Liver (tissue), 9 donors: ENCODE results near the gene SCP2D1. TPM values are rescaled to one million over a fixed set of nuclear protein-coding genes. Genes with fewer than 3 reads are reported as not detected.

Experiments
- DNase-seq: peaks from one replicate; pipeline ENCODE4 v3.0.0-alpha.2; 2017; ENCODE audit warnings: low spot score
- H3K27ac ChIP-seq, 2 donors: one replicate each; pipeline ENCODE4 v1.7.0; 2013; ENCODE audit warnings: inconsistent platforms in 2 of 2, low read length in 2 of 2, control low read depth in 1 of 2, low read depth in 1 of 2, mild to moderate bottlenecking in 1 of 2
- H3K27me3 ChIP-seq, 4 donors: one replicate each; pipeline versions ENCODE4 v1.6.1 to v1.7.0; 2013; ENCODE audit warnings: low read length in 3 of 4, inconsistent platforms in 1 of 4, mild to moderate bottlenecking in 1 of 4, moderate library complexity in 1 of 4; ENCODE audit not compliant: control insufficient read depth in 4 of 4, insufficient read depth in 4 of 4
- H3K36me3 ChIP-seq, 4 donors: one replicate each; pipeline versions ENCODE4 v1.6.1 to v1.7.0; 2013; ENCODE audit warnings: low read length in 3 of 4, mild to moderate bottlenecking in 3 of 4, low read depth in 1 of 4, moderate library complexity in 1 of 4; ENCODE audit not compliant: control insufficient read depth in 4 of 4, insufficient read depth in 3 of 4
- H3K4me1 ChIP-seq, 4 donors: one replicate each; pipeline versions ENCODE4 v1.6.1 to v1.7.0; 2013; ENCODE audit warnings: low read length in 3 of 4, mild to moderate bottlenecking in 3 of 4, moderate library complexity in 1 of 4; ENCODE audit not compliant: control insufficient read depth in 4 of 4, insufficient read depth in 4 of 4
- H3K4me3 ChIP-seq, 3 donors: one replicate each; pipeline versions ENCODE4 v1.6.1 to v1.7.0; 2013; ENCODE audit warnings: low read length in 3 of 3, control low read depth in 1 of 3, low read depth in 1 of 3, mild to moderate bottlenecking in 1 of 3
- H3K9ac ChIP-seq, 2 donors: one replicate each; pipeline ENCODE4 v1.7.0; 2013; ENCODE audit warnings: low read length in 2 of 2, mild to moderate bottlenecking in 2 of 2, moderate library complexity in 2 of 2, control low read depth in 1 of 2, low read depth in 1 of 2
- H3K9me3 ChIP-seq, 4 donors: one replicate each; pipeline versions ENCODE4 v1.6.1 to v1.7.0; 2013; ENCODE audit warnings: low read length in 3 of 4; ENCODE audit not compliant: control insufficient read depth in 4 of 4
- ATF3 ChIP-seq: IDR thresholded peaks from 2 replicates; pipeline ENCODE4 v1.6.1; 2016; ENCODE audit warnings: antibody characterized with exemption
- EGR1 ChIP-seq, 2 donors: IDR thresholded peaks; 2 replicates each; pipeline ENCODE4 v1.6.1; 2016 to 2018; ENCODE audit warnings: antibody characterized with exemption in 2 of 2, low read depth in 2 of 2
- FOXA1 ChIP-seq: IDR thresholded peaks from 2 replicates; pipeline ENCODE4 v1.6.1; 2016; ENCODE audit warnings: antibody characterized with exemption
- FOXA2 ChIP-seq: IDR thresholded peaks from 2 replicates; pipeline ENCODE4 v1.6.1; 2016; ENCODE audit warnings: antibody characterized with exemption
- GABPA ChIP-seq, 2 donors: IDR thresholded peaks in 1 of 2; conservative IDR thresholded peaks in 1 of 2; 2 replicates each; pipeline ENCODE4 v1.6.1; 2016; ENCODE audit warnings: antibody characterized with exemption in 2 of 2, mild to moderate bottlenecking in 1 of 2, moderate library complexity in 1 of 2
- HNF4A ChIP-seq, 2 donors: conservative IDR thresholded peaks; 2 replicates each; pipeline ENCODE4 v1.6.1; 2016; ENCODE audit warnings: antibody characterized with exemption in 2 of 2, mild to moderate bottlenecking in 2 of 2
- HNF4G ChIP-seq: IDR thresholded peaks from 2 replicates; pipeline ENCODE4 v1.6.1; 2016; ENCODE audit warnings: antibody characterized with exemption
- JUND ChIP-seq, 2 donors: IDR thresholded peaks; 2 replicates each; pipeline ENCODE4 v1.6.1; 2016; ENCODE audit warnings: antibody characterized with exemption in 2 of 2
- RAD21 ChIP-seq, 2 donors: IDR thresholded peaks; 2 replicates each; pipeline ENCODE4 v1.6.1; 2016; ENCODE audit warnings: antibody characterized with exemption in 2 of 2, mild to moderate bottlenecking in 2 of 2
- RXRA ChIP-seq, 2 donors: IDR thresholded peaks; 2 replicates each; pipeline ENCODE4 v1.6.1; 2017 to 2018; ENCODE audit warnings: antibody characterized with exemption in 2 of 2, mild to moderate bottlenecking in 1 of 2
- SP1 ChIP-seq: IDR thresholded peaks from 2 replicates; pipeline ENCODE4 v1.6.1; 2018; ENCODE audit warnings: antibody characterized with exemption, mild to moderate bottlenecking
- TAF1 ChIP-seq: conservative IDR thresholded peaks from 2 replicates; pipeline ENCODE4 v1.6.1; 2016; ENCODE audit warnings: antibody characterized with exemption, mild to moderate bottlenecking
- YY1 ChIP-seq: IDR thresholded peaks from 2 replicates; pipeline ENCODE4 v1.6.1; 2016; ENCODE audit warnings: antibody characterized with exemption, mild to moderate bottlenecking
- WGBS: extraction: QIAGEN DNeasy Blood & Tissue Kit; methylation state at CpG from one replicate; pipeline ENCODE4 v1.1.7; 2013; 5-methylcytosine and 5-hydroxymethylcytosine counted together
- polyA plus RNA-seq, 2 donors: library from polyadenylated mRNA; stranded (reverse) in 1 of 2; unstranded in 1 of 2; fragments of 200-250 nt in 1 of 2; fragments of >200 nt in 1 of 2; fragmentation: Nextera tagmentation in 1 of 2; extraction: Ambion mirVana in 1 of 2; gene quantifications; one replicate each; pipeline versions ENCODE4 v1.2.1 to v1.2.3, GENCODE V29; 2013 to 2015
- total RNA-seq, 2 donors: library from RNA; depleted of rRNA; stranded (reverse); fragments of >200 nt; gene quantifications; one replicate each; pipeline ENCODE4 v1.2.3, GENCODE V29; 2014
- TF ChIP-seq, protein P1 (sequence below): IDR thresholded peaks from 2 replicates; pipeline ENCODE4 v1.6.1; 2016; ENCODE audit warnings: antibody characterized with exemption
- TF ChIP-seq, protein P2 (sequence below): fragments of 150-350 bp; IDR thresholded peaks from 2 replicates; pipeline ENCODE4 v1.5.1; 2017; ENCODE audit warnings: improper control_type of control experiment, low read depth, low read length; ENCODE audit not compliant: missing input control
- TF ChIP-seq, protein P3 (sequence below): IDR thresholded peaks from 2 replicates; pipeline ENCODE4 v1.6.1; 2016; ENCODE audit warnings: antibody characterized with exemption, mild to moderate bottlenecking
- TF ChIP-seq, protein P4 (sequence below): IDR thresholded peaks from 2 replicates; pipeline ENCODE4 v1.6.1; 2016; ENCODE audit warnings: antibody characterized with exemption
- donor health status: healthy.
- donor health status: healthy.
- donor health status: healthy.
- donor health status: healthy.
- donor health status: healthy.

SCP2D1 gene
- total and polyA plus RNA-seq, 4 donors: not detected

GRCh38 chr20:18793625-18794427 is 19.8 kb upstream of the SCP2D1 start:
- Histone ChIP-seq H3K9me3 (peaks cover 0 to 4% (median 2%) of the 10 kb centered on the region in 4 donors), H3K9ac (peak overlapping the region; percentile 44 to 81), H3K36me3 (peaks cover 0 to 2% (median 0%) of the 10 kb centered on the region in 4 donors), H3K4me1 (peaks cover 0 to 10% (median 3%) of the 10 kb centered on the region in 4 donors), H3K27me3 (no peaks in the 10 kb centered on the region), H3K4me3 (peak overlapping the region; percentile 68 to 88 (median 83)), H3K27ac (peak overlapping the region; percentile 78 to 80)
- WGBS: 7% methylated on average over 29 of the region's 29 CpGs
- DNase-seq: peak; percentile 79
- TF ChIP-seq YY1 (peak; percentile 64), GABPA (IDR thresholded peaks at IDR 0.05 in 1 of 2, conservative IDR thresholded peaks at IDR 0.05 in 1 of 2) (peak; percentile 86 to 97), RAD21 (IDR thresholded peaks at IDR 0.05) (peak; percentile 52 to 53)
- TF ChIP-seq, protein P1, sequence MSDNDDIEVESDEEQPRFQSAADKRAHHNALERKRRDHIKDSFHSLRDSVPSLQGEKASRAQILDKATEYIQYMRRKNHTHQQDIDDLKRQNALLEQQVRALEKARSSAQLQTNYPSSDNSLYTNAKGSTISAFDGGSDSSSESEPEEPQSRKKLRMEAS: no peak

DNA sequence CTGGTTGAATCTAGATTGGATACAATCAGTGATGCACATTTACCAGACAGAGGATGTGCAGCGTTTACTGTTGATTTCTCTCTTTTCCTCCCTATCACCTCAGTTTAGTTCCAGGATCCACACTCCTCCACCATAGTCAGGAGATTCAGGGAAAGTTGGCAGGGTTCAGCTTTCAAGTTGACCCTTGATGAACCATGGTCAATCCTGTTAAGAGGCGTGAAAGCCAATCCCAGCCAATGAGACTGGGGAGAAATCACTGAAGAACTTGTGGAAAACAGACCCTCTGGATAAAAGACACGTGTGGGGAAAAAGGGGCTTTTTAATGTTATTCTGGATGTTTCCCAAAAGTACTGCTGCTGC is 19.2 kb upstream of the SCP2D1 start:
- peaks cover 0 to 2% (median 0%) of the 10 kb centered on the region in 4 donors for H3K36me3 ChIP-seq
- WGBS: 64% methylated on average over 3 of the region's 3 CpGs
- TF ChIP-seq TAF1 (no peak), JUND (IDR thresholded peaks at IDR 0.05) (no peak), GABPA (IDR thresholded peaks at IDR 0.05 in 1 of 2, conservative IDR thresholded peaks at IDR 0.05 in 1 of 2) (no peak), FOXA2 (no peak), ATF3 (no peak)
- TF ChIP-seq, protein P2, sequence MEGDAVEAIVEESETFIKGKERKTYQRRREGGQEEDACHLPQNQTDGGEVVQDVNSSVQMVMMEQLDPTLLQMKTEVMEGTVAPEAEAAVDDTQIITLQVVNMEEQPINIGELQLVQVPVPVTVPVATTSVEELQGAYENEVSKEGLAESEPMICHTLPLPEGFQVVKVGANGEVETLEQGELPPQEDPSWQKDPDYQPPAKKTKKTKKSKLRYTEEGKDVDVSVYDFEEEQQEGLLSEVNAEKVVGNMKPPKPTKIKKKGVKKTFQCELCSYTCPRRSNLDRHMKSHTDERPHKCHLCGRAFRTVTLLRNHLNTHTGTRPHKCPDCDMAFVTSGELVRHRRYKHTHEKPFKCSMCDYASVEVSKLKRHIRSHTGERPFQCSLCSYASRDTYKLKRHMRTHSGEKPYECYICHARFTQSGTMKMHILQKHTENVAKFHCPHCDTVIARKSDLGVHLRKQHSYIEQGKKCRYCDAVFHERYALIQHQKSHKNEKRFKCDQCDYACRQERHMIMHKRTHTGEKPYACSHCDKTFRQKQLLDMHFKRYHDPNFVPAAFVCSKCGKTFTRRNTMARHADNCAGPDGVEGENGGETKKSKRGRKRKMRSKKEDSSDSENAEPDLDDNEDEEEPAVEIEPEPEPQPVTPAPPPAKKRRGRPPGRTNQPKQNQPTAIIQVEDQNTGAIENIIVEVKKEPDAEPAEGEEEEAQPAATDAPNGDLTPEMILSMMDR: no peak
- H3K4me1 ChIP-seq: peaks cover 0 to 10% (median 3%) of the 10 kb centered on the region in 4 donors
- peak overlapping the region; percentile 78 to 80 for H3K27ac ChIP-seq
- H3K9me3 ChIP-seq: peaks cover 0 to 4% (median 2%) of the 10 kb centered on the region in 4 donors
- H3K9ac ChIP-seq: peak overlapping the region; percentile 44 to 81
- DNase-seq: no peak
- no peaks in the 10 kb centered on the region for H3K27me3 ChIP-seq
- peak overlapping the region; percentile 68 to 88 (median 83) for H3K4me3 ChIP-seq

DNA sequence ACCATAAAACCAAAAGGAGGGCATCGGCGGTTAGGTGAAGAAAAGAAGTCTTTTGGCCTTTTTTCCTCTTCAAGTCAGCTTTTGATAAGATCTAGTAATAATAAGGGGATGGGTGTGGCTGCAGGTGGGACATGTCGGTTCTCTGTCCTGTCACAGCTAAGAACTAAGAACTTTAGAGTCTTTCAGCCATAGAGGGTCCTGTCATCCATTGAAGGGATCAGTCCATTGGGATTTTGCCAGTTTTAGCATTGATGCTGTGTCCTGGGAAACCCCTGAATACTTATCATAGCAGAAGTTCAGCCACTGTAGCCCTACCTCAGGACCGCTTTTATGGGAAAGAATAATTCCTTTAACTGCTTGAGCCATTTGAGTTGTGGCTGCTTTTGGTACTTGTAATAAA is 18.2 kb upstream of the SCP2D1 start:
- H3K27me3 ChIP-seq: no peaks in the 10 kb centered on the region
- H3K27ac ChIP-seq: no peak overlapping the region
- peaks cover 0 to 10% (median 3%) of the 10 kb centered on the region in 4 donors for H3K4me1 ChIP-seq
- peaks cover 0 to 4% (median 2%) of the 10 kb centered on the region in 4 donors for H3K9me3 ChIP-seq
- 96% methylated on average over 4 of the region's 4 CpGs for WGBS
- peaks cover 0 to 2% (median 0%) of the 10 kb centered on the region in 4 donors for H3K36me3 ChIP-seq
- no peak for DNase-seq
- no peak overlapping the region for H3K4me3 ChIP-seq
- H3K9ac ChIP-seq: no peak overlapping the region
- TF ChIP-seq FOXA2 (no peak), YY1 (no peak), HNF4A (conservative IDR thresholded peaks at IDR 0.05) (no peak), ATF3 (no peak), FOXA1 (no peak), GABPA (IDR thresholded peaks at IDR 0.05 in 1 of 2, conservative IDR thresholded peaks at IDR 0.05 in 1 of 2) (no peak), JUND (IDR thresholded peaks at IDR 0.05) (no peak), EGR1 (IDR thresholded peaks at IDR 0.05; ENCODE audit: low read depth in 2 of 2) (no peak), TAF1 (no peak), HNF4G (no peak), RXRA (IDR thresholded peaks at IDR 0.05) (no peak), SP1 (no peak)
- TF ChIP-seq, protein P3, sequence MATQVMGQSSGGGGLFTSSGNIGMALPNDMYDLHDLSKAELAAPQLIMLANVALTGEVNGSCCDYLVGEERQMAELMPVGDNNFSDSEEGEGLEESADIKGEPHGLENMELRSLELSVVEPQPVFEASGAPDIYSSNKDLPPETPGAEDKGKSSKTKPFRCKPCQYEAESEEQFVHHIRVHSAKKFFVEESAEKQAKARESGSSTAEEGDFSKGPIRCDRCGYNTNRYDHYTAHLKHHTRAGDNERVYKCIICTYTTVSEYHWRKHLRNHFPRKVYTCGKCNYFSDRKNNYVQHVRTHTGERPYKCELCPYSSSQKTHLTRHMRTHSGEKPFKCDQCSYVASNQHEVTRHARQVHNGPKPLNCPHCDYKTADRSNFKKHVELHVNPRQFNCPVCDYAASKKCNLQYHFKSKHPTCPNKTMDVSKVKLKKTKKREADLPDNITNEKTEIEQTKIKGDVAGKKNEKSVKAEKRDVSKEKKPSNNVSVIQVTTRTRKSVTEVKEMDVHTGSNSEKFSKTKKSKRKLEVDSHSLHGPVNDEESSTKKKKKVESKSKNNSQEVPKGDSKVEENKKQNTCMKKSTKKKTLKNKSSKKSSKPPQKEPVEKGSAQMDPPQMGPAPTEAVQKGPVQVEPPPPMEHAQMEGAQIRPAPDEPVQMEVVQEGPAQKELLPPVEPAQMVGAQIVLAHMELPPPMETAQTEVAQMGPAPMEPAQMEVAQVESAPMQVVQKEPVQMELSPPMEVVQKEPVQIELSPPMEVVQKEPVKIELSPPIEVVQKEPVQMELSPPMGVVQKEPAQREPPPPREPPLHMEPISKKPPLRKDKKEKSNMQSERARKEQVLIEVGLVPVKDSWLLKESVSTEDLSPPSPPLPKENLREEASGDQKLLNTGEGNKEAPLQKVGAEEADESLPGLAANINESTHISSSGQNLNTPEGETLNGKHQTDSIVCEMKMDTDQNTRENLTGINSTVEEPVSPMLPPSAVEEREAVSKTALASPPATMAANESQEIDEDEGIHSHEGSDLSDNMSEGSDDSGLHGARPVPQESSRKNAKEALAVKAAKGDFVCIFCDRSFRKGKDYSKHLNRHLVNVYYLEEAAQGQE: no peak
- TF ChIP-seq, protein P4, sequence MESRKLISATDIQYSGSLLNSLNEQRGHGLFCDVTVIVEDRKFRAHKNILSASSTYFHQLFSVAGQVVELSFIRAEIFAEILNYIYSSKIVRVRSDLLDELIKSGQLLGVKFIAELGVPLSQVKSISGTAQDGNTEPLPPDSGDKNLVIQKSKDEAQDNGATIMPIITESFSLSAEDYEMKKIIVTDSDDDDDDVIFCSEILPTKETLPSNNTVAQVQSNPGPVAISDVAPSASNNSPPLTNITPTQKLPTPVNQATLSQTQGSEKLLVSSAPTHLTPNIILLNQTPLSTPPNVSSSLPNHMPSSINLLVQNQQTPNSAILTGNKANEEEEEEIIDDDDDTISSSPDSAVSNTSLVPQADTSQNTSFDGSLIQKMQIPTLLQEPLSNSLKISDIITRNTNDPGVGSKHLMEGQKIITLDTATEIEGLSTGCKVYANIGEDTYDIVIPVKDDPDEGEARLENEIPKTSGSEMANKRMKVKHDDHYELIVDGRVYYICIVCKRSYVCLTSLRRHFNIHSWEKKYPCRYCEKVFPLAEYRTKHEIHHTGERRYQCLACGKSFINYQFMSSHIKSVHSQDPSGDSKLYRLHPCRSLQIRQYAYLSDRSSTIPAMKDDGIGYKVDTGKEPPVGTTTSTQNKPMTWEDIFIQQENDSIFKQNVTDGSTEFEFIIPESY: no peak
- TF ChIP-seq, protein P1: no peak
